Ishikawa (cell line): Measurements from ENCODE around the gene MCF2L2.

ENCODE experiments used
- CEBPB ChIP-seq: IDR thresholded peaks from 2 replicates; pipeline ENCODE4 v1.6.1; 2012
- TAF1 ChIP-seq: IDR thresholded peaks from 2 replicates; pipeline ENCODE4 v1.6.1; 2012; ENCODE audit warnings: low read depth, mild to moderate bottlenecking
- YY1 ChIP-seq: IDR thresholded peaks from 2 replicates; pipeline ENCODE4 v1.6.1; 2012; ENCODE audit warnings: low read depth

DNA sequence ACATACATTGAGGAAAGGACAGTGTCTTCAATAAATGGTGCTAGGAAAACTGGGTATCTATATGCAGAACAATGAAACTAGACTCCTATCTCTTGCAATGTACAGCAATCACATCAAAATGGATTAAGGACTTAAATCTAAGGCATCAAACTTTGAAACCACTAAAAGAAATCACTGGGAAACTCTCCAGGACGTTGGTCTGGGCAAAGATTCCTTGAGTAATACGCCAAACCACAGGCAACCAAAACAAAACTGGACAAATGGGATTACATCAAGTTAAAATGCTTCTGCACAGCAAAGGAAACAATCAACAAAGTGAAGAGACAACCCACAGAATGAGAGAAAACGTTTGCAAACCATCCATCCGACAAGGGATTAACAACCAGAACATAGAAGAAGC lies 280.4 kb downstream of the MCF2L2 start:
- TF ChIP-seq YY1 (no peak), TAF1 (no peak), CEBPB (no peak)
